HG03565 (cell line): ENCODE data around the gene DNAH6.

Experiments
- ATAC-seq: cut with Tn5 transposase; IDR thresholded peaks from one replicate; pipeline ENCODE4 v1.9.1; 2021; ENCODE audit warnings: mild to moderate bottlenecking, moderate library complexity; ENCODE audit not compliant: unreplicated experiment

The DNAH6 gene

DNA sequence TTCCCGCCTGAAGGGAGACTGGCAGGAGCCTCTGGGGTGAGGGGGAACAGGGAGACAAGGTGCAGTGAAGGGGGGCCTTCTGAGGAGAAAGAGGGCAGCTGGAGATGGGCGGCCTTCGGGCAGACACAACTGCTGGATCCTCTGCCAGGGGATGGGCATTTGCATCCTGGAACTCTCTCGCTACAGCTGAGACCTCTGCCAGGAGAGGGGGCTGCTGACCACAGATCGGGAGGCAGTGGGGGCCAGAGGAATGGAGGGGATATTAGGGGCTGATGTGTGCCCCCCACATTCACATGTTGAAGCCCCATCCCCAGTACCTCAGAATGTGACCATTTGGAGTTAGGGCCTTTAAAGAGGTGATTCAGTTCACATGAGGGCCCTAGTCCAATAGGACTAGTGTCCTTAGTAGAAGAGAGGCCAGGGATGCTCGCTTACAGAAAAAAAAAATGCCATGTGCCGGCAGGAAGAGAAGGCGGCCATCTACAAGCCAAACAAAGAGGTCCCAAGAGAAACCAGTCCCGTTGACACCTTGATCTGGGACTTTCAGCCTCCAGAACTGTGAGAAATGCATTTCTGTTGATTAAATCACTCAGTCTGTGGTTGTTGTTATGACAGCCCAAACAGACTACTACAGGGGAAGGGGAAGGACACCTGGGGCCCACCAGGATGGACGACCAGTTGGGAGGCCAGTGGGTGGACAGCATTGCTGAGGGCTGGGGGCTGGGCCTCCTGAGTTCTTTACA lies 314.6 kb downstream of the DNAH6 start:
- ATAC-seq: no peak

DNA sequence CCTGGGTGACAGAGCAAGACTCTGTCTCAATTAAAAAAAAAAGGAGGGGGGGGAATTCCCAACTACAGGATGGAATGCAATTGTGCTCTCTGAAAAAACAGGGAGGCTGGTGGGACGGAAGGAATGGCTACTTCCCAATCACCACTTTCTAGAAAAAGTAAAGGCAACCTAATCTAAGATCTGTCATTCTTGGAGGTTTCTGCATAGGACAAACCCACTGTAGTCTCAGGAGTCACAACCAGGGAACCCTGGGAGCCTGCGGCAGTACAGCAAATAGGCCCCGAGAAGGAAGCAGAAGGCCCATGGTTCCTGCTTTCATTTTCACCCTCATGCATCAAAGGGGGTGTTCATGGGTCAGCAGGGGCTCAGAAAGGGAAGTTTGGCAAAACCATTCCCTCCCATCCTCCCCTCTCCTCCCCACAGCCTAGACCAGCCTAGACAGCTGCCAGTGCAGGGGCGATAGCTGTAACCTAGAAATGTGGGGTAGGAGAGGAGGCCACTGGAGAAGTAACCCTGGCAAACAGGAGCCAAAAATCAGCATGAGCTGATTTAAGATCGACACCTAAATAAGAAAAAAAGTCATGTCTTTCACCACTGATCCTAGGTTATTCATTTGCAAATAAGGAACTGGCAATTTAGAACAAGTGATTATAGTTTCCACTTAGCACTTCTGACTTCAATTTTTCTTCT lies 316.6 kb downstream of the DNAH6 start:
- ATAC-seq: peak; percentile 71

DNA sequence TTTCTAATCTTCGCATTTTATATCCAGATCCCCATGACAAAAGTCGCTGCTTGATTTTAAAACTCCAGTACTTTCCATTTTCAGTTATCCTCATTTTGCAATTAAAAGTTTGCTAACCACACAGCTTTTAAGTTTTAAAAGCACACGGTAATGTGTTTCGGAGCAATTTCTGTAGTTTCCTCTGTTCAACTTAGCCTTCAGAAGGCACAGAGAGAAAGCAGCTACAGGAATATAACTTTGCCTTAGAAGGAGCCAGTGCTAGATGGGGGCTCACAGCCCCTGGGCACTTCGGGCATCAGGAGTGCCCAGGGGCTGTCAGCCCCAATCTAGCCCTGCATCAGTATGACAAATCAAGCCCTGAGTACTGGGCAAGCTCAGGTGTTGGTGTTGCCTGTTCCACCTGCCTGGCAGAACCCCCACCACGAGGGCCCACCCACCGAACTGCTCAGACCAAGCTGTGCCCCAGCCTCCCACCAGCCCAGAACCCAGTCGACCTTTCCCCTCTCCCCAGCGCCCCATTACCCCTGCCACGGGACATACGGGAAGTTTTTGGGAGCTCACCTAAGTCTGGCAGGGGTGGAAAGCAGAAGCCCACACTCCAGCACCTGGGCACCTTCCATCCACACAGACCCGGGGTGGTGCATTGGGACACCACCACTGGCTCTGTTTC lies 317.3 kb downstream of the DNAH6 start:
- no peak for ATAC-seq

DNA sequence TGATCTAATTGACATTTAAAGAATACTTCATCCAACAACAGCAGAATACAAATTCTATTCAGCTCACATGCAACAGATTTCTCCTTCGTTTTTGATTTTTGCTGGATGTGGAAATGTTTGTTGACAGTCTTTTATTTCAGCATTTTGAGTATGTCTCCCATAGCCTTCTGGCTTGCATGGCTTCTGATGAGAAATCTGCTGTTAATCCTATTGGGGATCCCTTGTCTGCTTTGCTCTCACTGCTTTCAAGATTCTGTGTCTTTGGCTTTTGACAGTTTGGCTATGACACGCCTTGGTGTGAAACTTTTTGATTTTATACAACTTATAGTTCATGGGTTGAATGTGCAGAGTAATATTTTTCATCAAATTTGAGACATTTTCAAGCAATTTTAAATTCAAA lies 319.9 kb downstream of the DNAH6 start:
- ATAC-seq: no peak

DNA sequence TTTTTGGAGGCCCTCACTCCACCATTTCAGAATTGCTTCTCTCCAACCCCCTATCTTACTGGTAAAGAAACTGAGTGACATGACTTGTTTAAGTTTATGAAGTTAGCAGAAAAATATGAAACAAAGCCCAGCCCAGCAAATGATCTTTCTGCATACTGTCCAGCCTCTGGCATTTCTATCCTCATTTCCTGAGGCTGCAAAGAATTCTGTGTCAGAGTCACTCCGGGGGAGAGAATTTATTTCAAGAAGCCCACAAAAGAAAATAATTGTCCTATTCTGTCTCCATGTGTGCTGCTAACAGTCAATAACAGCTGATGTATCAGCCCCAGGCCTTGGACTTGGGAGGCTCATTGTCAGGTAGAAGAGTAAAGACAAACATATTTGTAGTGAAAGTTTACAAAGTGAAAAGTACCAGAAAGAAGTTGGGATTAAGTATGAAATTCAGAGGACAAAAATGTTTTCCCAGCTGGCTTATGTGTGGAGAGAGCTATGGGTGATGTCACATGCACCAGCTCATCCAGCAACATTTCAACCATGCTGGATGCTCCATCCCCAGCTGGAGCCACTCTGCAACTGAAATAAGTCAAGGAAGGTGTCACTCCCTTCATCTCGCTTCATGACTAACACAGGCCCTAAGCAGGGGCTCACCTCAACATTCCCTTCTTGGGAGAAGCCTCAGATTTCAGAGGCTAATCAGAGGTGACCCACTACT lies 322.3 kb downstream of the DNAH6 start:
- ATAC-seq: no peak

GRCh38 chr2:84839851-84840250 lies 323.6 kb downstream of the DNAH6 start:
- no peak for ATAC-seq

GRCh38 chr2:84840306-84840705 lies 324.0 kb downstream of the DNAH6 start:
- no peak for ATAC-seq

DNA sequence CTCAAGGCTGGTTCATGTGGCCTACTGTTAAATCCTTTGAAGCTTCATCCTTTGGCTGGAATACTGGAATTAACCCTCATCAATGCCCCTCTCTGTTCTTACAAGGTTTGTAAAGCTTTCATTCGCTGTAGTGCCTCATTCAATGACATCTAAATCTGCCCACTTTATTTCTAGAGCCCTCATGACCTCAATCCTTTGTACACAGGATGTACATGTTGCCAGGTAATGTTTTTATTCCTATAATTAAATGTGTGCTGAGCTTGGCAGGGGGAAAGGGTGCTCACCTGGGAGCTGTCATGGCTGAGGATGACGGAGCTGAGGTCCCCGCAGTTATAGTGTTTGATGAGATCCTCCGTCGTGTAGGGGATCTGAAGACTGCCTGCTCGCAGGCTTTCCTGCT lies 325.3 kb downstream of the DNAH6 start:
- no peak for ATAC-seq

GRCh38 chr2:84844141-84844540 lies 327.8 kb downstream of the DNAH6 start:
- ATAC-seq: no peak

DNA sequence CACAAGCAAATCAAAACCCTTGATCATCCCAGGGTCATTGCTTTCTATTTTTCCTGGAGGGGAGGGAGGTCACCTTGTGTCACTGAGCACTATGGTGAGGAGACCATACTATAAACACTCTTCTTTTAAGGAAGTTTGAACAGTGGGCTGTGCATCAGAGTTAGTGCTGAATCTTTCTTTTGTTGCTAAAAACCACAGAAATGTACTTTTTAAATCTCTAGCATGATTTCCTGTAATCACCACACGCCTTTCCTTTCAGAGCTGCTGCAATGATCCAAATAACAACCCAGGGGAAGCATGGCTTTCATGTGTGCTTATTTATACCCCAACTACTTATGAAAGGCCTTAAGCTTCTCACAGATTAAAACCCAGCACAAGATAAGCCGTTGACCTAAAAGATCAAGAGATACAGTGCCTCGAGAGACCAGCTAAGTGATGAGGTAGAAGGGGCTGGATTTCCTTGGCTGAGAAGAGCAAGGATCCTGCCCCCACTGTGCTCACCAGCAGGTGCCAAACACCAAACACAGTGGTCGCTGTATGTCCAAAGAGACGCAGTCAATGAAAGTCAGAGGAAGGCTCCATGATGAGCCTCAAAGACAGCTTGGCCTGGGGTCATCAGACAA lies 329.9 kb downstream of the DNAH6 start:
- ATAC-seq: peak; percentile 47

DNA sequence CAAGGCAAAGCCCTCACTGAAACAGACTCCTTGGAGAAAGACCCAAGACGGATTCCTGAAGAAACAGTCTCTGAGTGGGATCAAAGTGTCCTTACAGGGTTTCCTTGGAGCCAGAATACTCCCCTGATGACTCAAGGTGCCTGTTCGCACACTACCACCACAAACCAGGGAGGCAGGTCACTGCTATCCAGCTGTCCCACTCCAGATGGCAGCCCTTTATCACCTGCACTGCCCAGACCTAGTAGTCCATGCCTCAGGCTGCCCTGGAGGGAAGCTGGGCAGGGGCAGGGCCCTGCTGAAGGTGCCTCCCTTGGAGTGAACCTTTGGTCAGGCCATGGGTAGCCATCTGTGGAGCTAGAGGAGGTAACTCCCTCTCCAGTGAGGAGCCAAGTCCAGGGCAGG lies 330.4 kb downstream of the DNAH6 start:
- no peak for ATAC-seq

DNA sequence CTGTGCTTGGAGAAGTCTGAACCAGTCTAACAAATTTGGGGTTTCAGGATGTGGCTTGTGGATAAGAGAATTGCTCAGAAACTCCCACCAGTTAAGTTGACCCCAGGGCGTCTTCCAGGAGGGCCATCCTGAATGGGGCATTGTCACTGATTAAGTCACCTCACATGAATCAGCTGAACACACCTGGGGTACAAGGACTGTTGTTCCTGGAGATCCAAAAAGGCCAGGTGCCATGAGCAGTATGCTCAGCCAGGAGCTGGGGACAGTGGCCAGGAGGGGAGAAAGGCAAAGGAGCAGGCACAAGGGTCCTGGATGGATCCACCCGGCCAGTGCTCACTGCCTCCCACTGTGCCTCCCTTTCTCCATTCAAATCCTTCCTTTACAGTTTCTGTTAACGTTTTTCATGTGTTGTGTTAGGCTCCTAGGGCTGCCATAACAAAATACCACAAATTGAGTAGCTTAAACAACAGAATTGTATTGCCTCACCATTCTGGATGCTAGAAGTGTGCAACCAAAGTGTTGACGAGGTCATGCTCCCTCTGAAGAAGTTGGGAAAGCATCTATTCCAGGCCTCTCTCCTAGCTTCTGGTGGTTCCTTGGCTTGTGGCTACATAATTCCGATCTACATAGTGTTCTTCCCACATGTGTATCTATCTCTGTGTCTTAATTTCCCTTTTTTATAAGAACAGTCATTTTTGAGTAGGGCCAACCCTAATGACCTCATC lies 331.2 kb downstream of the DNAH6 start:
- no peak for ATAC-seq

GRCh38 chr2:84849271-84849952 lies 333.1 kb downstream of the DNAH6 start:
- no peak for ATAC-seq

DNA sequence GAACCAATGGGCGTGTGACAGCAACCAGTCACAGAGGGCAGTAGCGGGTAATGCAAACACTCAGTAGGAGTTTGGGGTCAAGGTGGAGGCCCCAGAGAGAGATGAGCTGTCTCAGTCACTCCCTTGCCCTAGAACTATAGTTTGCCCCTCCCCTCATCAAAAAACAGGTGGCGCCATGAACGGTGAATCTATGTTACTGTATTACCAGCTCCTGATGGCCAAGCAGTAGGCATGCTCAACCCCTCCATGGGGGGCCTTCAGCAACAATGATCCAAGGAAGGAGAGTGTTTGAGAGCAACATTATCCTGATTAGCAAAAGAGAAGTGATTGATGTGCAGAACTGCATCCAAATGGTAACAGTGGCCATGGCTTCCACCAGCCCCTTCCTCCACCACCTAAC lies 334.2 kb downstream of the DNAH6 start:
- no peak for ATAC-seq

GRCh38 chr2:84851876-84852275 lies 335.6 kb downstream of the DNAH6 start:
- no peak for ATAC-seq

GRCh38 chr2:84854850-84855249 lies 338.6 kb downstream of the DNAH6 start:
- ATAC-seq: no peak

- ATAC-seq: no peak
These were observed 339.4 kb downstream of the DNAH6 start for GRCh38 chr2:84855731-84856130.

- peak; percentile 75 for ATAC-seq
These were observed 340.5 kb downstream of the DNAH6 start for GRCh38 chr2:84856787-84857186.

- no peak for ATAC-seq
These were observed 341.3 kb downstream of the DNAH6 start for GRCh38 chr2:84857566-84857965.

- ATAC-seq: no peak
These were observed 341.8 kb downstream of the DNAH6 start for GRCh38 chr2:84858123-84858522.
